Hepatocyte (in vitro differentiated cells): ENCODE data around the gene PAK5. TPM values are rescaled to one million over a fixed set of nuclear protein-coding genes. Genes with fewer than 3 reads are reported as not detected.

Experiments
- DNase-seq: peaks from one replicate; pipeline ENCODE4 v3.0.0-alpha.2; 2016; ENCODE audit warnings: low spot score
- H2AFZ ChIP-seq: fragments of 200-600 bp; sonication (generic); 2 replicates; pipeline ENCODE4 v1.6.0; 2016; ENCODE audit warnings: antibody characterized with exemption, mild to moderate bottlenecking
- H3K27ac ChIP-seq: fragments of 200-600 bp; sonication (generic); 2 replicates; pipeline ENCODE4 v1.5.1; 2016; ENCODE audit warnings: mild to moderate bottlenecking
- H3K27me3 ChIP-seq: fragments of 200-600 bp; sonication (generic); 2 replicates; pipeline ENCODE4 v1.6.1; 2016
- H3K36me3 ChIP-seq: fragments of 200-600 bp; sonication (generic); replicated peaks from 2 replicates; pipeline ENCODE4 v1.5.1; 2016; ENCODE audit warnings: low read depth; ENCODE audit not compliant: insufficient read depth
- H3K4me1 ChIP-seq: fragments of 200-600 bp; sonication (generic); 2 replicates; pipeline ENCODE4 v1.5.1; 2016; ENCODE audit warnings: mild to moderate bottlenecking, moderate library complexity; ENCODE audit not compliant: insufficient read depth
- H3K4me2 ChIP-seq: fragments of 200-600 bp; sonication (generic); 2 replicates; pipeline ENCODE4 v1.6.0; 2016
- H3K4me3 ChIP-seq: fragments of 200-600 bp; sonication (generic); 2 replicates; pipeline ENCODE4 v1.5.1; 2016; ENCODE audit warnings: mild to moderate bottlenecking
- H3K79me2 ChIP-seq: fragments of 200-600 bp; sonication (generic); 2 replicates; pipeline ENCODE4 v1.6.0; 2017; ENCODE audit warnings: mild to moderate bottlenecking
- H3K9me2 ChIP-seq: fragments of 200-600 bp; sonication (generic); replicated peaks from 2 replicates; pipeline ENCODE4 v1.6.0; 2017; ENCODE audit warnings: mild to moderate bottlenecking; ENCODE audit not compliant: insufficient read depth
- H3K9me3 ChIP-seq: fragments of 200-600 bp; sonication (generic); 2 replicates; pipeline ENCODE4 v1.5.1; 2016; ENCODE audit warnings: low read depth, mild to moderate bottlenecking
- H4K20me1 ChIP-seq: fragments of 200-600 bp; sonication (generic); 2 replicates; pipeline ENCODE4 v1.6.0; 2016; ENCODE audit warnings: mild to moderate bottlenecking; ENCODE audit not compliant: insufficient read depth, poor library complexity, severe bottlenecking
- CTCF ChIP-seq: fragments of 200-600 bp; sonication (generic); IDR thresholded peaks from 2 replicates; pipeline ENCODE4 v1.5.1; 2016; ENCODE audit warnings: antibody characterized with exemption, mild to moderate bottlenecking; ENCODE audit not compliant: poor library complexity
- EZH2 ChIP-seq: fragments of 200-600 bp; sonication (generic); IDR thresholded peaks from 2 replicates; pipeline ENCODE4 v1.6.1; 2016; ENCODE audit warnings: antibody characterized with exemption, mild to moderate bottlenecking, borderline replicate concordance
- EZH2phosphoT487 ChIP-seq: fragments of 200-600 bp; sonication (generic); IDR thresholded peaks from one replicate; pipeline ENCODE4 v1.6.1; 2018; ENCODE audit warnings: antibody characterized with exemption, mild to moderate bottlenecking, low read depth, moderate library complexity; ENCODE audit not compliant: unreplicated experiment, severe bottlenecking
- WGBS: methylation state at CpG from one replicate; pipeline ENCODE4 v1.1.6; 2016; ENCODE audit warnings: low lambda C conversion rate; ENCODE audit errors: missing lambda C conversion rate; 5-methylcytosine and 5-hydroxymethylcytosine counted together
- polyA plus RNA-seq: library from polyadenylated mRNA; unstranded; fragments of >200 nt; fragmentation: Nextera tagmentation; extraction: Ambion mirVana; gene quantifications from 2 replicates; pipeline ENCODE4 v1.2.1, GENCODE V29; 2016
- total RNA-seq: library from RNA; depleted of rRNA; stranded (reverse); fragments of >200 nt; gene quantifications from 2 replicates; pipeline ENCODE4 v1.2.3, GENCODE V29; 2014

Gene PAK5
- total and polyA plus RNA-seq, 2 experiments from 2014 or later, result 0.56 to 0.97 TPM

GRCh38 chr20:9531581-9531980, 307.3 kb downstream of the PAK5 start:
- Histone ChIP-seq H3K36me3 (no peaks in the 10 kb centered on the region), H3K79me2 (no peaks in the 10 kb centered on the region), H3K9me3 (no peaks in the 10 kb centered on the region), H3K4me2 (no peak overlapping the region), H3K4me3 (no peak overlapping the region), H3K9me2 (no peaks in the 10 kb centered on the region), H2AFZ (no peak overlapping the region), H3K27ac (no peak overlapping the region), H3K4me1 (no peaks in the 10 kb centered on the region), H4K20me1 (no peaks in the 10 kb centered on the region), H3K27me3 (no peaks in the 10 kb centered on the region)
- no peak for DNase-seq
- TF ChIP-seq EZH2 (no peak), CTCF (no peak), EZH2phosphoT487 (no peak)
- 61% methylated on average over 2 of the region's 2 CpGs for WGBS

GRCh38 chr20:9523636-9524035, 315.2 kb downstream of the PAK5 start:
- Histone ChIP-seq H3K4me1 (no peaks in the 10 kb centered on the region), H3K36me3 (no peaks in the 10 kb centered on the region), H3K79me2 (no peaks in the 10 kb centered on the region), H3K27ac (no peak overlapping the region), H3K4me2 (no peak overlapping the region), H3K9me2 (no peaks in the 10 kb centered on the region), H3K4me3 (no peak overlapping the region), H3K9me3 (no peaks in the 10 kb centered on the region), H3K27me3 (peaks cover 17% of the 10 kb centered on the region), H2AFZ (no peak overlapping the region), H4K20me1 (no peaks in the 10 kb centered on the region)
- DNase-seq, result no peak
- TF ChIP-seq CTCF (no peak), EZH2phosphoT487 (no peak), EZH2 (no peak)
- 92% methylated on average over 3 of the region's 3 CpGs for WGBS

GRCh38 chr20:9520086-9520485, 318.8 kb downstream of the PAK5 start:
- no peaks in the 10 kb centered on the region for H3K9me2 ChIP-seq
- H3K79me2 ChIP-seq, result no peaks in the 10 kb centered on the region
- 83% methylated on average over 4 of the region's 4 CpGs for WGBS
- no peaks in the 10 kb centered on the region for H3K9me3 ChIP-seq
- no peak overlapping the region for H3K4me3 ChIP-seq
- no peak for TF ChIP-seq EZH2
- no peak for TF ChIP-seq EZH2phosphoT487
- no peak for TF ChIP-seq CTCF
- H3K4me1 ChIP-seq, result peaks cover 14% of the 10 kb centered on the region
- H3K27me3 ChIP-seq, result peaks cover 52% of the 10 kb centered on the region
- DNase-seq, result no peak
- no peak overlapping the region for H3K4me2 ChIP-seq
- no peak overlapping the region for H3K27ac ChIP-seq
- H2AFZ ChIP-seq, result no peak overlapping the region
- H3K36me3 ChIP-seq, result no peaks in the 10 kb centered on the region
- no peaks in the 10 kb centered on the region for H4K20me1 ChIP-seq
